Gastroesophageal sphincter (tissue), 3 donors: ENCODE measurements around the gene CDC42EP3.

ENCODE experiments used
- CTCF ChIP-seq, 4 experiments: fragments of 200-600 bp in 2 of 4; fragments of 450-650 bp in 2 of 4; sonication (generic) in 1 of 4; IDR thresholded peaks; one replicate each; pipeline ENCODE4 v1.5.1; 2017 to 2019; ENCODE audit warnings: antibody characterized with exemption in 4 of 4, mild to moderate bottlenecking in 2 of 4, moderate library complexity in 2 of 4
- POLR2A ChIP-seq, 2 donors: fragments of 450-650 bp; IDR thresholded peaks; one replicate each; pipeline ENCODE4 v1.6.1; 2017; ENCODE audit warnings: antibody characterized with exemption in 2 of 2, mild to moderate bottlenecking in 2 of 2, moderate library complexity in 1 of 2

GRCh38 chr2:37679072-37679695 lies 7.7 kb upstream of the CDC42EP3 start:
- TF ChIP-seq CTCF (IDR thresholded peaks at IDR 0.05) (no peak), POLR2A (IDR thresholded peaks at IDR 0.05) (no peak)
